HL-60 (cell line): ENCODE measurements around the gene NRCAM.

Source experiments
- CTCF ChIP-seq: IDR thresholded peaks from one replicate; pipeline ENCODE4 v1.5.1; 2011; ENCODE audit warnings: low read length, control low read depth, inconsistent platforms; ENCODE audit not compliant: insufficient read depth
- GABPA ChIP-seq: IDR thresholded peaks from 2 replicates; pipeline ENCODE4 v1.6.1; 2012; ENCODE audit warnings: low read depth
- SPI1 ChIP-seq: IDR thresholded peaks from 2 replicates; pipeline ENCODE4 v1.6.1; 2012; ENCODE audit warnings: low read depth, mild to moderate bottlenecking, borderline replicate concordance

- no peak for TF ChIP-seq SPI1
- TF ChIP-seq CTCF = no peak
- no peak for TF ChIP-seq GABPA
Observed at GRCh38 chr7:108144931-108145330, 311.3 kb downstream of the NRCAM start.
